H1 (cell line): Measurements from ENCODE around the gene DENND4A.

ENCODE experiments used
- BRCA1 ChIP-seq: IDR thresholded peaks from 2 replicates; pipeline ENCODE4 v1.6.1; 2012; ENCODE audit warnings: low read depth, low read length, improper control_type of control experiment
- MAX ChIP-seq: IDR thresholded peaks from 2 replicates; pipeline ENCODE4 v1.6.1; 2012; ENCODE audit warnings: inconsistent platforms
- SP2 ChIP-seq: IDR thresholded peaks from 2 replicates; pipeline ENCODE4 v1.6.1; 2012; ENCODE audit warnings: mild to moderate bottlenecking, low read length, inconsistent platforms
- TEAD4 ChIP-seq: IDR thresholded peaks from 2 replicates; pipeline ENCODE4 v1.6.1; 2012; ENCODE audit warnings: low read depth, low read length, inconsistent platforms, mixed read lengths

DNA sequence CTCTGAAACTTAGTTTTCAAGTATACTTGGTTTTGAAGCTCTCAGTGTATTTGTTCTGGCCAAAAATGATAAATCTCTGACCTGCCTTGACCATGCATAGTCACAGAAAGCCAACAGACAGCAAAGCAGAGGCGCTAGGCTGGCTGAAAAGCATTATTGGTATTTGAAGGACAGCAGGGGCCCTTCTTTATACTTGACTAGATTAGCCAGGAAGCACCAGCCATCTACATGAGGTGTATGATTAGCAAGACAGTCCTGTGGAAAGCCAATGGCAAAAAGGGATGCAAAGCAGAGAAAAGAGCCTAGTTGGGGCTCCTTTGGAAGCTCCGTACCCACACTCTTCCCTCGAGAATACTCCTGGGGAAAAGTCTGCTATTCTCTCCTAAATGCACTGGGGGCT, 162.5 kb downstream of the DENND4A start:
- TF ChIP-seq TEAD4 (no peak), BRCA1 (no peak), MAX (no peak), SP2 (no peak)
